SJCRH30 (cell line): ENCODE measurements around the gene MTUS2. TPM values are rescaled to one million over a fixed set of nuclear protein-coding genes. Genes with fewer than 3 reads are reported as not detected.

ENCODE experiments used
- DNase-seq, 2 experiments: peaks; one replicate each; pipeline ENCODE4 v3.0.0-alpha.2; 2015 to 2020
- H3K27ac ChIP-seq: fragments of 250-450 bp; sonication (Bioruptor Pico); 2 replicates; pipeline ENCODE4 v1.5.1; 2020; ENCODE audit warnings: mild to moderate bottlenecking, moderate library complexity
- H3K27me3 ChIP-seq: fragments of 250-450 bp; sonication (Bioruptor Pico); 2 replicates; pipeline ENCODE4 v1.5.1; 2020; ENCODE audit warnings: mild to moderate bottlenecking, moderate library complexity
- H3K36me3 ChIP-seq: fragments of 250-450 bp; sonication (Bioruptor Pico); 2 replicates; pipeline ENCODE4 v1.5.1; 2020; ENCODE audit warnings: mild to moderate bottlenecking, moderate library complexity
- H3K4me1 ChIP-seq: fragments of 250-450 bp; sonication (Bioruptor Pico); 2 replicates; pipeline ENCODE4 v1.5.1; 2020; ENCODE audit warnings: mild to moderate bottlenecking, moderate library complexity
- H3K4me3 ChIP-seq: fragments of 250-450 bp; sonication (Bioruptor Pico); 2 replicates; pipeline ENCODE4 v1.5.1; 2020; ENCODE audit warnings: mild to moderate bottlenecking, moderate library complexity
- H3K9me3 ChIP-seq: fragments of 250-450 bp; sonication (Bioruptor Pico); replicated peaks from 2 replicates; pipeline ENCODE4 v1.5.1; 2020; ENCODE audit warnings: mild to moderate bottlenecking, moderate library complexity
- total RNA-seq: library from RNA; depleted of rRNA; stranded (reverse); fragments of >200 nt; shearing (Covaris generic); gene quantifications from 2 replicates; pipeline ENCODE4 v1.2.3, GENCODE V29; 2014

Gene MTUS2
- total RNA-seq, 1 experiment from 2014 or later: 2.4 TPM

DNA sequence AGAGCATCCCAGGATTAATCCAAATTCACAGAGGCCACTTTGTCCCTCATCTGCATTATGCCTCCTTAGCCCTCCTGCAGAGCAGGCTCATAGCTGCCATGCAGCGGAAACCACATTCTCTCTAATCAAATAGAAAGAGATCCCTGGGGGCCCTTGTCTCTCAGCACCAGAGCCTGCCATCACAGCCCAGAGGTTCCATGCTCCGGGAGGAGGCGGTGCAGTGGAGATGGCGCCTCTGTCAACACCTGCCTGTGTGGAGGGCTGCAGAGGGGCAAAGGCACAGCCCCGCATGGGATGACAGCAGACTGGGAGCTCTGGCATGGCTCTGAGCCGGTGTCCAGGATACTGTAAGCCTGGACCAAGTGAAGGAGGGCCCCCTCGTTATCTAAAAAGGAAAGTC is 664.1 kb downstream of the MTUS2 start:
- Histone ChIP-seq H3K9me3 (no peaks in the 10 kb centered on the region), H3K36me3 (no peaks in the 10 kb centered on the region), H3K4me3 (no peak overlapping the region), H3K27ac (no peak overlapping the region), H3K27me3 (no peaks in the 10 kb centered on the region), H3K4me1 (peaks cover 26% of the 10 kb centered on the region; the same call in 1 of the 2 replicates)
- DNase-seq: peak; percentile 51 to 68

DNA sequence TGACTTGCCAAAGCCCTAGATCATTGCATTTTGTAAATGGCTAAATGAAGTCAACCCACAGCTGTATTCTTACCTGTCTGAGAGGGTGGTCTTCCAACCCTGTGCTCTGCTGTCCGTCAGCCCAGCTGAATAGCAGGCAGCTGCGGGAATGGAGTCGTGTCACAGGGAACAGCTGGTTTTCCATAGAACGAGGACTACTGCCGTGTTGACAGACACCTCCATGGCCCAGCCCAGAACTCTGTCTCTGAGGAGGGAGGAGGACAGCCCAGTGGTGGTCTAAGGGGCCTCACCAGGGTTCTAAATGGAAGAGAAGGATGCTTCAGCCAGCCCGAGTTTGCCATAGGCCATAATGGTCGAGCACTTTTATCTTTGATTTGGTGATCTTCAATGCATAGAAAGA is 664.7 kb downstream of the MTUS2 start:
- Histone ChIP-seq H3K4me1 (peaks cover 26% of the 10 kb centered on the region; the same call in 1 of the 2 replicates), H3K4me3 (no peak overlapping the region), H3K27ac (no peak overlapping the region), H3K27me3 (no peaks in the 10 kb centered on the region), H3K36me3 (no peaks in the 10 kb centered on the region), H3K9me3 (no peaks in the 10 kb centered on the region)
- DNase-seq: no peak

DNA sequence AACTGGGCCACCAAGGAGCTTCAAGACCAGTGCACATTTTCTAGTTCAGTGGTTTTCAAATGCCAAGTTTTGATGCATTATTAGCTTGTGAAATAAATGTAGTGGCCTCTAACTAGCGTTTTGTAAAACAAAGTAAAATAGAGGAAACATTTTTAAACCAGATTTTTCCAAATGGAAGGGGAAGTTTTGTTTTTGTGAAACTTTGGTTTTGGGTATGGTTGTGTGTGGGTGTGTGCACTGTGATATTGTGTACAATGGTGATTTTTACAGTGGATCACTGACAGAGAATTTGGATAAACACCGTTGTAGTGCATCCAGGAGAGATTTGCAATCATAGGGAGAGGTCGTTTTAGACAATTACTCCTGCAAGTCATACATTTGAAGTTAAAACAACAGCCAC is 666.4 kb downstream of the MTUS2 start:
- Histone ChIP-seq H3K4me3 (no peak overlapping the region), H3K27me3 (no peaks in the 10 kb centered on the region), H3K9me3 (no peaks in the 10 kb centered on the region), H3K36me3 (no peaks in the 10 kb centered on the region), H3K27ac (no peak overlapping the region), H3K4me1 (peaks cover 26% of the 10 kb centered on the region; the same call in 1 of the 2 replicates)
- DNase-seq: no peak

DNA sequence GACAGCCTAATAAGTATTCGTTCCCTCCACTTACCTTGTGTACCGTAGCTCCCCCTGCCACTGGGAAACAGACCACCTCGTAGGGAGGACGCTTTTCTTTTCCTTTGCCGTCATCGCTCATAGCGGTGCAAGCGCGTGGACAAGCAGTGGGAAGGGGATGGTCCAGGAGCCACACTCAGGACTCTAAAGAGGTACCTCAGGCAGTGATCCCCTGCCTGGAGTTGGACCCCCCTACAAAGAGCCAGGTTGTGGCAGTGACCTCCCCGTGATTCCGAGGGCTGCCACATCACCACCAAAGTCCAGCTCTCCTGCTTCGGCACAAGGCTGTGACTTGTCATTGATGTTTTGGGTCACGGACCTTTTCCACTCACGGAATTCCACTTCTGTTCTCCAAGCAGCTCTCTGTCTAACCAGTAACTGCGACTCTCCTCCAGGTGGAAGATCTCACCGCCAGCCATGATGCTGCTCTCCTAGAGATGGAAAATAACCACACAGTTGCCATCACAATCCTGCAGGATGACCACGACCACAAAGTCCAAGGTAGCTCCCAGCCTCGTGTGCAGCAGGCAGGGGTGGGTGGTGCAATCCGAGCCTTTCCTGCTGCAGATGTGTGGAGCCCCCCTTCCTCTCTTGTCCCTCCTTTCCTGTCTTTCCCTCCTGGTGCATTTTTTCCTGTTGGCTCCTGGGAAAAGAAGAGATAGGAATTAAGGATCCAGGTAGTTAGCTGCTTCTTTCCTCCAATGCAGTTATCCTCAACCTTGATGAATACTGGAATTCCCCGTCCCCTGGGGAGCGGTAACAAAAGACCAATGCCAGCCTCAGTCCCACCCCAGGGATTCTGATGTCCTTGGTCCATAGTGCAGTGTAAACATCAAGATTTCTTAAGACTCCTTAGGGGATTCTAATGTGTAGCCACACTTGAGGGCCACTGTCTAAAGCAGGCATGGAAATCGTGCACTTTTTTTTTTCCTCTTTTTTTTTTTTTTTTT is 667.6 kb downstream of the MTUS2 start:
- no peak overlapping the region for H3K27ac ChIP-seq
- peaks cover 26% of the 10 kb centered on the region; the same call in 1 of the 2 replicates for H3K4me1 ChIP-seq
- no peaks in the 10 kb centered on the region for H3K9me3 ChIP-seq
- H3K27me3 ChIP-seq: no peaks in the 10 kb centered on the region
- DNase-seq: no peak
- no peaks in the 10 kb centered on the region for H3K36me3 ChIP-seq
- H3K4me3 ChIP-seq: no peak overlapping the region

DNA sequence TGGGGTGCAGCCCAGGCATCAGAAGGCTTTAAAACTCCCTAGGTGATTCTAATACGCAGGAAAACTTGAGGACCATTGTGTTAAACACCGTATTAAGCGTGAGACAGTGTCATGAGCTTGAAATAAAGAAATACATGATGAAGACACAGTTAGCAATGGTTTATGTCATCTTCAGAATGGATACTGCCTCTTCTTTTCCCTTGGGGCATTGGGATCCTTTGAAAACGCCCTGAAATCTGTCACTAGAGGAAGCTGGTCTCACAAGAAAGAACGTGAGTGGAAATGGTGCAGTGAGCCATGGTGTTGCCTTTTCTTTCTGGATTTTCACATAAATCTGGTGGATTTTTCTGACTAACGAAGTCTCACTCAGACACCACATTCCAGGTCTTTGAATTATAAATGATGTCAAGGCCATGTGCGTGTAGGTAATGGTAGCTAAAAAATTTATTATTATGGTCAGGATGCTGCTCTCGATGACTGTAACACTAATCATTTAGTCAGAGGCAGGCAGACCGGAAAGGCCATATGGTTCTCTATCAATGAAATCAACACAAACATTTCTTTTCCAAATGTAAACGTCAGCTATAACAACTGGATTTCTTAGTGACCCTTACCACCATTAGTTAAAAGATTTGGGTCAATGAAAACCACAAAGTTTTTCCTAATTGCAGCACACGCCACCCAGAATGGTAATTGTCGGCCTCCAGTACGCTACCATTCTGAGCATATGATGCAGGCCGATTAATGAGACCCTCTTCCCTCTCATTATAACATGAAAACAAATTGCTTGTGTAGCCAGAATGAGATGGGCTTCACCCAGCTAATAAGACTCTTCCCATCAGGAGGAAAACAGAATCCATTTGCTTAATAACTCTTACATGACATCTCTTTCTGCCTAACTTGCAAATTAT is 669.8 kb downstream of the MTUS2 start:
- H3K4me3 ChIP-seq: no peak overlapping the region
- no peak overlapping the region for H3K27ac ChIP-seq
- no peaks in the 10 kb centered on the region for H3K36me3 ChIP-seq
- H3K27me3 ChIP-seq: no peaks in the 10 kb centered on the region
- H3K4me1 ChIP-seq: peaks cover 4% of the 10 kb centered on the region; the same call in 1 of the 2 replicates
- H3K9me3 ChIP-seq: no peaks in the 10 kb centered on the region
- DNase-seq: no peak

DNA sequence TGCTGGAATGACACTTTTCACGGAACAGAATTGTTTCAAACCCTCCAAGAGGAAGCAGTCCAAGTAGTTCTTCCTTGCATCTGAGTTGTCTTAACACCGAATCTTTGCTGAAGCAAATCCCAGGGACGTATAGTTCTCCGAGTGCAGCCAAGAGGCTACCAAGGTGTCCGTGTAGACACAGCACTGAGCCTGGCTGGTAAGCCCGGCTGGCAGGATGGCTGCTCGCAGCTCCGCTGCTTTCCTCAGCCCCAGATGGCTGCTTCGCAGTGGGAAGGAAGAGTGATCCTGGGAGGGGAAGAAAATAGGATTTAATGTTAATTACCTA is 670.4 kb downstream of the MTUS2 start:
- no peak overlapping the region for H3K27ac ChIP-seq
- no peaks in the 10 kb centered on the region for H3K36me3 ChIP-seq
- no peaks in the 10 kb centered on the region for H3K9me3 ChIP-seq
- peaks cover 2% of the 10 kb centered on the region; the same call in 1 of the 2 replicates for H3K4me1 ChIP-seq
- H3K27me3 ChIP-seq: no peaks in the 10 kb centered on the region
- DNase-seq: no peak
- H3K4me3 ChIP-seq: no peak overlapping the region

DNA sequence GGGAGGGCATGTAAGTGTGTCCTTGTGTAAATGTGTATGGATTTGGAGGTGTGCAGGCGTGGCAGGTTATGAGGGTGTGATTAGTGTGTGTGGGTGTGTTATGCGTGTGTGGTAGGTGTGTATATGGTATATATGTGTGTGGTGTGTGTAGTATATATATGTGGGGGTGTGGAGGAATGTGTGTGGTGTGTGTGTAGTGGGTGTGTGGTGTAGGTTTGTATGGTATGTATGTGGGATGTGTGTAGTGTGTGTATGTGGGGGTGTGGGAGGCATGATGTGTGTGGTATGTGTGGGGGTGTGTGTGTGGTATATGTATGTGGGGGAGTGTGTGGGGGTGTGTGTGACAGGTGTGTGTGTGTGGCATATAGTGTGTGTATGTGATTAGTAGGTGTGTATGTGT is 671.1 kb downstream of the MTUS2 start:
- H3K4me3 ChIP-seq: no peak overlapping the region
- no peak overlapping the region for H3K27ac ChIP-seq

DNA sequence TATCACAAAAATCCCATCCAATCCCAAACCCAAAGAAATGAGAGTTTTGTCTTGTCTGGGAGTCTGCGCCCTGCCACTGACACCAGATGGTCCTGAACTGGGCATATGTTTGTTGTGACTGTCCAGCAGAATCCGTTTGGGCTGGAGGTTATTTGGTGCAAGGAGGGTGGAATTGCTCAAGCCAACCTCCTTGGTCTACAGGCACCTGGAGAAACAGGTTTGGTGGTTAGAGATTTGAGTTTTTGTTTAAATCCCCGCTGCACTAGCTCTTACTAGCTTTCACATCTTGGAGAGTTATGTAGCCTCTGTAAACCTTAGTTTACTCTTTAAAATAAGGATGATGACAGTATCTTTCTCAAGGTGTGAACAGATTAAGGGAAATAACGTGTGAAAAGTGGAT is 673.7 kb downstream of the MTUS2 start:
- Histone ChIP-seq H3K27me3 (no peaks in the 10 kb centered on the region), H3K36me3 (no peaks in the 10 kb centered on the region), H3K4me3 (no peak overlapping the region), H3K27ac (no peak overlapping the region), H3K9me3 (no peaks in the 10 kb centered on the region), H3K4me1 (peaks cover 26% of the 10 kb centered on the region)
- DNase-seq: no peak

More for the DNA sequence above, 671.1 kb downstream of the MTUS2 start:
- Histone ChIP-seq H3K9me3 (no peaks in the 10 kb centered on the region), H3K4me1 (peaks cover 6% of the 10 kb centered on the region), H3K27me3 (no peaks in the 10 kb centered on the region), H3K36me3 (no peaks in the 10 kb centered on the region)
- no peak for DNase-seq

DNA sequence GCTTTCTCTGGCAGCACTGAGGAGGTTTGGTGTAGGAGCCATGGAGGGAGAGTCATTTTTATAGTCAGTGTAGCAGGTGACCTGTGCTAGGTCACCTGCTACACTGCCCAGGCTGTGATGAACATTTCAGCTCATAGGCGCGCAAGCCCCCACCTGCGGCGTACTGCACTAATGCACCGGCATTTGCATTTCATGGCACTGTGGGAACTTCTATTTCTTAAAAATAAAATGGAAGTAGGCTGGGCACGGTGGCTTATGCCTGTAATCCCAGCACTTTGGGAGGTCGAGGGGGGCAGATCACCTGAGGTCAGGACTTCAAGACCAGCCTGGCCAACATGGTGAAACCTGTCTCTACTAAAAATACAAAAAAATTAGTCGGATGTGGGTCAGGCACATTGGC is 674.4 kb downstream of the MTUS2 start:
- Histone ChIP-seq H3K27me3 (no peaks in the 10 kb centered on the region), H3K9me3 (no peaks in the 10 kb centered on the region), H3K4me3 (no peak overlapping the region), H3K36me3 (no peaks in the 10 kb centered on the region), H3K4me1 (peaks cover 33% of the 10 kb centered on the region), H3K27ac (no peak overlapping the region)
- no peak for DNase-seq

DNA sequence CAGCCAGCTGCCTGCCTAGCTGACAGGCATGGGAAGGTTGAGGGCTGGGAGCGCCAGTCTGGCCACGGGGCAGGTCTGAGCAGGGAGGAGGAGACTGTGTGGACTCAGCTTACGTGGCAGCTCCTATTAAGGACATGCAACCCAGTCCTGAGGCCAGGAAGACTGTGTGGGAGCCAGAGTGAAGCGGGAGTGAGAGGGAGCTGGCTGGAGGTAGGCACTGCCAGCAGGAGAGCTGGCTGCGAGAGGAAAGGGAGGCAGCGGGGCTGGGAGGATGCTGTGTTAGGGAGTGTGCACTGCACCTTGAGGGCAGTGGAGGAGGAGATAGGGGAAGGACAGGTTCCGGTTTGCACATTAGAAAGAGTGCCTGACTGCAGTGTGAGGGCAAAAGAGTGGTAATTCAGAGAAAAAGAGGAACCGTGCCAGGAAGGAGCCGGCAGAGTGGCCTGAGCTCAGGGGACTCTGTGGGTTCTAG is 676.1 kb downstream of the MTUS2 start:
- Histone ChIP-seq H3K4me1 (peaks cover 48% of the 10 kb centered on the region), H3K4me3 (no peak overlapping the region), H3K27ac (peak overlapping the region; percentile 80), H3K9me3 (no peaks in the 10 kb centered on the region), H3K36me3 (no peaks in the 10 kb centered on the region), H3K27me3 (no peaks in the 10 kb centered on the region)
- peak; percentile 33 to 39 for DNase-seq

DNA sequence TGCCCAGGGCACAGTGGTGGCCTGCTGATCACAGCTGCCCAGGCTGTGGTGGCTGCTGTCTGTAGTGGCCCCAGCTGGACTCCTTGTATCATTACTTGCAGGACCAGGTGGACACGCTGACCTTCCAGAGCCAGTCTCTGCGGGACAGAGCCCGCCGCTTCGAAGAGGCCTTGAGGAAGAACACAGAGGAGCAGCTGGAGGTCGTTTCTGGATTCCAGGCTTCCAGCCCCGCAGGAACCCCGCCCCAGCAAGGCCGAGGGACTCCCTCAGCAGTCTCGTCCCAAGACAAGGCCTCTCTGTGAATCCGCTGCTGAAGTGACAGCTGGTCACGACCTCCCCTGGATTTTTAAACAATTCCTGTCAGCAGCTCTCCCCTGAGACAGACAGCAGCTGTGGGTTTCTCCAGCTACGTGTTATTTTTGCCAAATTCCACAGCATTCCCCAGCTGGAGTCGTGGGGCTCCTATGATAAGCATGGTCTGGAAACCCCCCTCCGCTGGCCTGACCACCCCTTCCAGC is 677.1 kb downstream of the MTUS2 start:
- peak overlapping the region; percentile 2; the same call in 1 of the 2 replicates for H3K4me3 ChIP-seq
- H3K4me1 ChIP-seq: peaks cover 48% of the 10 kb centered on the region
- H3K9me3 ChIP-seq: no peaks in the 10 kb centered on the region
- H3K27me3 ChIP-seq: no peaks in the 10 kb centered on the region
- no peaks in the 10 kb centered on the region for H3K36me3 ChIP-seq
- DNase-seq: peak; percentile 98 to 99
- peak overlapping the region; percentile 80 for H3K27ac ChIP-seq

DNA sequence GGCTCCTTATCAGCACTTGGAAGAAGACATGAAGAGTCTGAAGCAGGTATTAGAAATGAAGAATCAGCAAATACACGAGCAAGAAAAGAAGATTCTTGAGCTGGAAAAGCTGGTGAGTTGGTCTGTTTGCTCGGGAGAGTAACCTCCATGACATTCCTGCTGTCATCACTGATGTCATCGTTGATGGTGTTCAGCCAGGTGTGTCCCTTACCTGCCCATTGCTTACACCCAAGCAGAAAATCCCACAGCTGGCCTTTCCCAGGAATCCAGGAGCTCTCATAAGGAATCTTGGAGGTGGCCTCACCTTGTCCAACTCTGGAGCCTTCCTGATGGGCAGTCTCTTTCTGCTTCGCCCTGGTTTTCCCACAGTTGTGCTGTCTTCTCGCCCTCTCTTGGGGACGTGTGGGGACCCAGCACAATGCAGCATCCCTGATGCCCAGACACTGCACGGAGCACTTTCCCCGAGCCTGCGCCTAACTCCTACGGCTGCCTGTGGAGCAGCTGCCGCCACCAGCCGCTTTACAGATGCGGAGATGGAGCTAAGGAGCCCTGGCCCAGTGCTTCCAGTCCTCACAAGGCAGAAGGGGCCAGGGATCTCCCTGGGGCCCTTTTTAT is 678.4 kb downstream of the MTUS2 start:
- no peak for DNase-seq
- Histone ChIP-seq H3K9me3 (no peaks in the 10 kb centered on the region), H3K4me3 (no peak overlapping the region), H3K36me3 (no peaks in the 10 kb centered on the region), H3K4me1 (peaks cover 48% of the 10 kb centered on the region), H3K27ac (no peak overlapping the region), H3K27me3 (no peaks in the 10 kb centered on the region)

DNA sequence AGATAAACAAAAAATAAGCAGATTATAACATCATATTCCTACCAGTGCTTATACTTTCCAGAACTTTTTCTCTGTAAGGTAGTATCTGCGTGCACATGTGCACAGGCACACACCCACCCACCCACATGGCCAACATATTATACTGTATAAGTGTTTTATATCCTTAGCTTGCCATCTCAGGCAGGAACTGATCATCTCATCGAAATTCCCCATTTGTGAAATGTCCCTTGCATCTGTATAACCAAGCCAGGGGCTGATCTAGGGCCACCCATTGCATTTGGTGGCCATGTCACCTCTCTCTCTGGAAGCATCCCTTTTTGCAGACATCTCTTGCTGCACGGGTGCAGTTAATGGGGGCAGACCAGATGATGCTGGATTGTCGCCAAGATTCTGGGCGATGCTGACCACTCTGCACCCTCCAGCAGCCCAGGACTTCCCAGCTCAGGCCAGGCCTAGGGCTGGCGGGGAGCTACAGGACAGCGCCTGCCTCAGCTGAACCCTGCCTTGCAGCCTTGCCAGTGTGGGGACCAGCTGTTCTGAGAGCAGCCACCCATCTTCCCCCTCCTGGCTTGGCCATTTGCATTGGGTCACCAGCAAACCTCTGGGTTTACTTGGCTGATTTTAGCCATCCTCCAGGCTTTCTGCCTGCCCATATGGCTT is 679.5 kb downstream of the MTUS2 start:
- H3K27me3 ChIP-seq: no peaks in the 10 kb centered on the region
- peak overlapping the region; percentile 3; the same call in 1 of the 2 replicates for H3K27ac ChIP-seq
- no peaks in the 10 kb centered on the region for H3K36me3 ChIP-seq
- H3K9me3 ChIP-seq: no peaks in the 10 kb centered on the region
- peaks cover 48% of the 10 kb centered on the region for H3K4me1 ChIP-seq
- peak; percentile 42 to 55 for DNase-seq
- H3K4me3 ChIP-seq: no peak overlapping the region

DNA sequence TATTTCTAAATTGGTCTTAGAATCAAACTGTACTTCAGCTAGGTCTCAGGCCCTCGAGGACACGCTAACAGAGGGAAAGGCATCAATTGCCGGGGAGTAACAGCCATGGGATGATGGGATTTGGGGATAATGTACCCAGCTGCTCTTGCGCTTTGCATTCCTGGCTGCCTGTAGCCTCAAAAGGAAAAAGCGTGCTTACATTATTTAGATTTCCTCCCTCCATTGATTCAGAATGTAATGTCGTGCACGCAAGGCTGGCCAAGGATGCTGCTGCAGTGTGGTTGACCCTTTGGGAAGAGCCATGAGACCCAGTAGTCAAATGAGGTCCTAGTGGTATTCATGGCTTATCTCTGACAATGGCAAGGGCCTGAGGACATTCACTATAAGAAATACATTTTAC is 680.2 kb downstream of the MTUS2 start:
- H3K4me1 ChIP-seq: peaks cover 48% of the 10 kb centered on the region
- H3K9me3 ChIP-seq: no peaks in the 10 kb centered on the region
- H3K27me3 ChIP-seq: no peaks in the 10 kb centered on the region

More for the DNA sequence above, 680.2 kb downstream of the MTUS2 start:
- H3K36me3 ChIP-seq: no peaks in the 10 kb centered on the region
- peak; percentile 46 to 63 for DNase-seq
- H3K4me3 ChIP-seq: no peak overlapping the region
- peak overlapping the region; percentile 3; the same call in 1 of the 2 replicates for H3K27ac ChIP-seq
